Loucy (cell line): ENCODE measurements around the gene MEN1.
A peak's percentile ranks its signal among the peaks of the same experiment; 100 is the strongest.

Experiments
- H2AFZ ChIP-seq: fragments of 200-600 bp; sonication (generic); 2 replicates; pipeline ENCODE4 v1.6.0; 2016; ENCODE audit warnings: antibody characterized with exemption, mild to moderate bottlenecking, low read length, moderate library complexity
- H3F3A ChIP-seq: fragments of 200-600 bp; 2 replicates; pipeline ENCODE4 v1.6.0; 2016; ENCODE audit warnings: antibody characterized with exemption, low read depth, mild to moderate bottlenecking
- H3K27me3 ChIP-seq: fragments of 200-600 bp; sonication (generic); 2 replicates; pipeline ENCODE4 v1.6.1; 2014; ENCODE audit warnings: low read length, mild to moderate bottlenecking; ENCODE audit not compliant: insufficient read depth, poor library complexity, severe bottlenecking
- H3K36me3 ChIP-seq: fragments of 200-600 bp; sonication (generic); 2 replicates; pipeline ENCODE4 v1.6.1; 2016; ENCODE audit warnings: low read length; ENCODE audit not compliant: insufficient read depth
- H3K4me1 ChIP-seq: fragments of 200-600 bp; sonication (generic); 2 replicates; pipeline ENCODE4 v1.5.1; 2014; ENCODE audit warnings: low read length, mild to moderate bottlenecking; ENCODE audit not compliant: insufficient read depth, poor library complexity, severe bottlenecking
- H3K4me2 ChIP-seq: fragments of 200-600 bp; sonication (generic); 2 replicates; pipeline ENCODE4 v1.6.0; 2014; ENCODE audit warnings: antibody characterized with exemption, low read length, low read depth, mild to moderate bottlenecking; ENCODE audit not compliant: poor library complexity, severe bottlenecking
- H3K4me3 ChIP-seq: fragments of 200-600 bp; sonication (generic); 2 replicates; pipeline ENCODE4 v1.5.1; 2014; ENCODE audit warnings: low read length, mild to moderate bottlenecking, mixed read lengths; ENCODE audit not compliant: poor library complexity, severe bottlenecking
- H3K79me2 ChIP-seq: fragments of 200-600 bp; sonication (generic); 2 replicates; pipeline ENCODE4 v1.6.1; 2014; ENCODE audit warnings: low read length; ENCODE audit not compliant: insufficient read depth
- H3K9ac ChIP-seq: fragments of 200-600 bp; sonication (generic); 2 replicates; pipeline ENCODE4 v1.6.0; 2014; ENCODE audit warnings: mild to moderate bottlenecking, low read depth, low read length, moderate library complexity; ENCODE audit not compliant: poor library complexity, severe bottlenecking
- H3K9me2 ChIP-seq: fragments of 200-600 bp; sonication (generic); replicated peaks from 2 replicates; pipeline ENCODE4 v1.6.1; 2016; ENCODE audit warnings: low read depth, low read length, mixed read lengths
- H3K9me3 ChIP-seq: fragments of 200-600 bp; sonication (generic); 2 replicates; pipeline ENCODE4 v1.6.1; 2014; ENCODE audit warnings: mild to moderate bottlenecking, antibody characterized with exemption, low read length, low read depth; ENCODE audit not compliant: insufficient read depth
- H4K20me1 ChIP-seq: fragments of 200-600 bp; sonication (generic); 2 replicates; pipeline ENCODE4 v1.6.0; 2014; ENCODE audit warnings: antibody characterized with exemption, low read length, mild to moderate bottlenecking; ENCODE audit not compliant: insufficient read depth, poor library complexity, severe bottlenecking
- CTCF ChIP-seq: fragments of 200-600 bp; sonication (generic); conservative IDR thresholded peaks from 2 replicates; pipeline ENCODE4 v1.5.1; 2014; ENCODE audit warnings: mild to moderate bottlenecking, antibody characterized with exemption, low read length
- EZH2phosphoT487 ChIP-seq: fragments of 200-600 bp; IDR thresholded peaks from 2 replicates; pipeline ENCODE4 v1.6.1; 2018; ENCODE audit warnings: antibody characterized with exemption, mild to moderate bottlenecking, moderate library complexity, borderline replicate concordance

Gene MEN1

GRCh38 chr11:64857485-64857884 lies 47.1 kb upstream of the MEN1 start:
- H3F3A ChIP-seq, result peaks cover 13% of the 10 kb centered on the region
- H3K27me3 ChIP-seq, result no peaks in the 10 kb centered on the region
- no peak overlapping the region for H2AFZ ChIP-seq
- no peaks in the 10 kb centered on the region for H3K9me3 ChIP-seq
- H4K20me1 ChIP-seq, result no peaks in the 10 kb centered on the region
- H3K4me2 ChIP-seq, result no peak overlapping the region
- peaks cover 35% of the 10 kb centered on the region; the same call in 1 of the 2 replicates for H3K79me2 ChIP-seq
- peaks cover 51% of the 10 kb centered on the region for H3K4me1 ChIP-seq
- H3K9ac ChIP-seq, result no peak overlapping the region
- H3K9me2 ChIP-seq, result no peaks in the 10 kb centered on the region
- TF ChIP-seq CTCF (no peak), EZH2phosphoT487 (no peak)
- peaks cover 46% of the 10 kb centered on the region; the same call in 1 of the 2 replicates for H3K36me3 ChIP-seq
- H3K4me3 ChIP-seq, result no peak overlapping the region

GRCh38 chr11:64856382-64857227 lies 46.3 kb upstream of the MEN1 start:
- Histone ChIP-seq H3K36me3 (peaks cover 48% of the 10 kb centered on the region; the same call in 1 of the 2 replicates), H3K4me2 (no peak overlapping the region), H2AFZ (no peak overlapping the region), H3K9me3 (no peaks in the 10 kb centered on the region), H3K4me3 (no peak overlapping the region), H3K79me2 (peaks cover 26% of the 10 kb centered on the region; the same call in 1 of the 2 replicates), H3K27me3 (no peaks in the 10 kb centered on the region), H3K9ac (peak overlapping the region; percentile 15), H4K20me1 (no peaks in the 10 kb centered on the region), H3F3A (peaks cover 13% of the 10 kb centered on the region), H3K9me2 (no peaks in the 10 kb centered on the region), H3K4me1 (peaks cover 44% of the 10 kb centered on the region)
- TF ChIP-seq CTCF (no peak), EZH2phosphoT487 (no peak)

- no peaks in the 10 kb centered on the region for H3K9me3 ChIP-seq
- peak overlapping the region; percentile 15 for H3K9ac ChIP-seq
- H3K9me2 ChIP-seq, result no peaks in the 10 kb centered on the region
- peaks cover 48% of the 10 kb centered on the region; the same call in 1 of the 2 replicates for H3K36me3 ChIP-seq
- H3K4me2 ChIP-seq, result no peak overlapping the region
- no peaks in the 10 kb centered on the region for H3K27me3 ChIP-seq
- H3K4me1 ChIP-seq, result peaks cover 45% of the 10 kb centered on the region
- no peak overlapping the region for H2AFZ ChIP-seq
- H4K20me1 ChIP-seq, result no peaks in the 10 kb centered on the region
- peaks cover 9% of the 10 kb centered on the region; the same call in 1 of the 2 replicates for H3F3A ChIP-seq
- TF ChIP-seq EZH2phosphoT487 (no peak), CTCF (no peak)
- no peak overlapping the region for H3K4me3 ChIP-seq
- peaks cover 19% of the 10 kb centered on the region; the same call in 1 of the 2 replicates for H3K79me2 ChIP-seq
These were observed 45.4 kb upstream of the MEN1 start for GRCh38 chr11:64855596-64856304.
